GM23338 (cell line): ENCODE measurements around the gene AMFR.

Experiments
- EZH2 ChIP-seq: fragments of 200-600 bp; sonication (generic); IDR thresholded peaks from one replicate; pipeline ENCODE4 v1.8.0; 2017; ENCODE audit warnings: antibody characterized with exemption, mild to moderate bottlenecking, low read depth; ENCODE audit not compliant: unreplicated experiment
- POLR2AphosphoS5 ChIP-seq: IDR thresholded peaks from 2 replicates; pipeline ENCODE4 v1.6.1; 2016; ENCODE audit warnings: antibody characterized with exemption, low read depth
- STAT1 ChIP-seq: IDR thresholded peaks from one replicate; pipeline ENCODE4 v1.6.1; 2016; ENCODE audit warnings: antibody characterized with exemption; ENCODE audit not compliant: unreplicated experiment
- TF ChIP-seq, protein P1 (sequence below), 2 experiments: fragments of 200-600 bp in 1 of 2; sonication (generic) in 1 of 2; conservative IDR thresholded peaks; 2 replicates each; pipeline versions ENCODE4 v1.5.1 to v1.6.1; 2016 to 2017; ENCODE audit warnings: antibody characterized with exemption in 2 of 2, low read depth in 2 of 2, mild to moderate bottlenecking in 2 of 2, moderate library complexity in 1 of 2
- TF ChIP-seq, protein P2 (sequence below): IDR thresholded peaks from 2 replicates; pipeline ENCODE4 v1.6.1; 2016; ENCODE audit warnings: antibody characterized with exemption
- TF ChIP-seq, protein P3 (sequence below): IDR thresholded peaks from one replicate; pipeline ENCODE4 v1.6.1; 2018; ENCODE audit warnings: antibody characterized with exemption; ENCODE audit not compliant: unreplicated experiment

GRCh38 chr16:56423584-56424403 is 1.6 kb downstream of the AMFR start:
- TF ChIP-seq, protein P1, sequence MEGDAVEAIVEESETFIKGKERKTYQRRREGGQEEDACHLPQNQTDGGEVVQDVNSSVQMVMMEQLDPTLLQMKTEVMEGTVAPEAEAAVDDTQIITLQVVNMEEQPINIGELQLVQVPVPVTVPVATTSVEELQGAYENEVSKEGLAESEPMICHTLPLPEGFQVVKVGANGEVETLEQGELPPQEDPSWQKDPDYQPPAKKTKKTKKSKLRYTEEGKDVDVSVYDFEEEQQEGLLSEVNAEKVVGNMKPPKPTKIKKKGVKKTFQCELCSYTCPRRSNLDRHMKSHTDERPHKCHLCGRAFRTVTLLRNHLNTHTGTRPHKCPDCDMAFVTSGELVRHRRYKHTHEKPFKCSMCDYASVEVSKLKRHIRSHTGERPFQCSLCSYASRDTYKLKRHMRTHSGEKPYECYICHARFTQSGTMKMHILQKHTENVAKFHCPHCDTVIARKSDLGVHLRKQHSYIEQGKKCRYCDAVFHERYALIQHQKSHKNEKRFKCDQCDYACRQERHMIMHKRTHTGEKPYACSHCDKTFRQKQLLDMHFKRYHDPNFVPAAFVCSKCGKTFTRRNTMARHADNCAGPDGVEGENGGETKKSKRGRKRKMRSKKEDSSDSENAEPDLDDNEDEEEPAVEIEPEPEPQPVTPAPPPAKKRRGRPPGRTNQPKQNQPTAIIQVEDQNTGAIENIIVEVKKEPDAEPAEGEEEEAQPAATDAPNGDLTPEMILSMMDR (conservative IDR thresholded peaks at IDR 0.05; ENCODE audit: low read depth in 2 of 2) = no peak
- no peak for TF ChIP-seq STAT1
- no peak for TF ChIP-seq POLR2AphosphoS5
- TF ChIP-seq EZH2 = no peak
- TF ChIP-seq, protein P2, sequence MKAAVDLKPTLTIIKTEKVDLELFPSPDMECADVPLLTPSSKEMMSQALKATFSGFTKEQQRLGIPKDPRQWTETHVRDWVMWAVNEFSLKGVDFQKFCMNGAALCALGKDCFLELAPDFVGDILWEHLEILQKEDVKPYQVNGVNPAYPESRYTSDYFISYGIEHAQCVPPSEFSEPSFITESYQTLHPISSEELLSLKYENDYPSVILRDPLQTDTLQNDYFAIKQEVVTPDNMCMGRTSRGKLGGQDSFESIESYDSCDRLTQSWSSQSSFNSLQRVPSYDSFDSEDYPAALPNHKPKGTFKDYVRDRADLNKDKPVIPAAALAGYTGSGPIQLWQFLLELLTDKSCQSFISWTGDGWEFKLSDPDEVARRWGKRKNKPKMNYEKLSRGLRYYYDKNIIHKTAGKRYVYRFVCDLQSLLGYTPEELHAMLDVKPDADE = no peak
- TF ChIP-seq, protein P3, sequence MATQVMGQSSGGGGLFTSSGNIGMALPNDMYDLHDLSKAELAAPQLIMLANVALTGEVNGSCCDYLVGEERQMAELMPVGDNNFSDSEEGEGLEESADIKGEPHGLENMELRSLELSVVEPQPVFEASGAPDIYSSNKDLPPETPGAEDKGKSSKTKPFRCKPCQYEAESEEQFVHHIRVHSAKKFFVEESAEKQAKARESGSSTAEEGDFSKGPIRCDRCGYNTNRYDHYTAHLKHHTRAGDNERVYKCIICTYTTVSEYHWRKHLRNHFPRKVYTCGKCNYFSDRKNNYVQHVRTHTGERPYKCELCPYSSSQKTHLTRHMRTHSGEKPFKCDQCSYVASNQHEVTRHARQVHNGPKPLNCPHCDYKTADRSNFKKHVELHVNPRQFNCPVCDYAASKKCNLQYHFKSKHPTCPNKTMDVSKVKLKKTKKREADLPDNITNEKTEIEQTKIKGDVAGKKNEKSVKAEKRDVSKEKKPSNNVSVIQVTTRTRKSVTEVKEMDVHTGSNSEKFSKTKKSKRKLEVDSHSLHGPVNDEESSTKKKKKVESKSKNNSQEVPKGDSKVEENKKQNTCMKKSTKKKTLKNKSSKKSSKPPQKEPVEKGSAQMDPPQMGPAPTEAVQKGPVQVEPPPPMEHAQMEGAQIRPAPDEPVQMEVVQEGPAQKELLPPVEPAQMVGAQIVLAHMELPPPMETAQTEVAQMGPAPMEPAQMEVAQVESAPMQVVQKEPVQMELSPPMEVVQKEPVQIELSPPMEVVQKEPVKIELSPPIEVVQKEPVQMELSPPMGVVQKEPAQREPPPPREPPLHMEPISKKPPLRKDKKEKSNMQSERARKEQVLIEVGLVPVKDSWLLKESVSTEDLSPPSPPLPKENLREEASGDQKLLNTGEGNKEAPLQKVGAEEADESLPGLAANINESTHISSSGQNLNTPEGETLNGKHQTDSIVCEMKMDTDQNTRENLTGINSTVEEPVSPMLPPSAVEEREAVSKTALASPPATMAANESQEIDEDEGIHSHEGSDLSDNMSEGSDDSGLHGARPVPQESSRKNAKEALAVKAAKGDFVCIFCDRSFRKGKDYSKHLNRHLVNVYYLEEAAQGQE = no peak
